GM12878 (cell line): Measurements from ENCODE around the gene N4BP2L2. TPM values are rescaled to one million over a fixed set of nuclear protein-coding genes. Genes with fewer than 3 reads are reported as not detected.

Source experiments
- ATAC-seq: fragments of 200-7000 bp; cut with Tn5 transposase; 3 replicates; pipeline ENCODE4 v1.9.1; 2020; ENCODE audit warnings: mild to moderate bottlenecking, moderate library complexity
- BruUV-seq: library from RNA; stranded (reverse); fragments of 400-500 nt; replicated peaks from 2 replicates; lab custom pipeline; 2021; lab: Mats Ljungman, UMichigan
- CTCF ChIA-PET: fragments of 300-600 bp; sonication (Branson Sonifier 250); formaldehyde crosslinking; extraction: SDS; loops from one replicate; lab custom pipeline; 2021; ENCODE audit warnings: inconsistent platforms; lab: Yijun Ruan, JAX
- POLR2A ChIA-PET: fragments of 350-600 bp; formaldehyde crosslinking; extraction: SDS; loops from one replicate; lab custom pipeline; 2021; ENCODE audit warnings: inconsistent platforms; lab: Charles Lee
- RAD21 ChIA-PET: fragments of 300-600 bp; sonication (Branson Sonifier 250); formaldehyde crosslinking; loops from one replicate; lab custom pipeline; 2023; ENCODE audit warnings: antibody characterized with exemption; ENCODE audit not compliant: unreplicated experiment; lab: Charles Lee
- SMC1A ChIA-PET: fragments of 300-600 bp; sonication (Branson Sonifier 250); formaldehyde crosslinking; loops from one replicate; lab custom pipeline; 2023; ENCODE audit not compliant: unreplicated experiment, uncharacterized antibody; lab: Charles Lee
- DNase-seq: peaks from one replicate; pipeline ENCODE4 v3.0.0-alpha.2; 2011; ENCODE audit warnings: low read depth, low spot score
- FAIRE-seq: peaks from 3 replicates; lab custom pipeline; 2011; peaks lifted over from hg19 to GRCh38; lab: Jason Lieb, UNC
- H2AFZ ChIP-seq: 2 replicates; pipeline ENCODE4 v1.6.0; 2011; ENCODE audit warnings: low read depth, low read length, control low read depth; ENCODE audit not compliant: control insufficient read depth
- H3K27ac ChIP-seq: 2 replicates; pipeline ENCODE4 v1.5.1; 2011; ENCODE audit warnings: control low read depth; ENCODE audit not compliant: control insufficient read depth, insufficient read depth
- H3K27me3 ChIP-seq, 2 experiments: replicated peaks in 1 of 2; 2 replicates each; pipeline versions ENCODE4 v1.6.0 to v1.6.1; 2011; ENCODE audit warnings: low read length in 1 of 2; ENCODE audit not compliant: control insufficient read depth in 2 of 2, insufficient read depth in 2 of 2
- H3K36me3 ChIP-seq, 2 experiments: 2 replicates each; pipeline ENCODE4 v1.5.1; 2011; ENCODE audit warnings: low read length in 1 of 2; ENCODE audit not compliant: control insufficient read depth in 2 of 2, insufficient read depth in 2 of 2
- H3K4me1 ChIP-seq: 2 replicates; pipeline ENCODE4 v1.6.1; 2011; ENCODE audit warnings: mild to moderate bottlenecking, low read length, moderate library complexity, mixed read lengths; ENCODE audit not compliant: control insufficient read depth, insufficient read depth
- H3K4me2 ChIP-seq: 2 replicates; pipeline ENCODE4 v1.6.0; 2011; ENCODE audit warnings: control low read depth; ENCODE audit not compliant: control insufficient read depth, insufficient read depth
- H3K4me3 ChIP-seq: fragments of 200-600 bp; sonication (generic); 2 replicates; pipeline ENCODE4 v1.5.1; 2016
- H3K79me2 ChIP-seq: 2 replicates; pipeline ENCODE4 v1.6.0; 2011; ENCODE audit warnings: low read length; ENCODE audit not compliant: control insufficient read depth, insufficient read depth
- H3K9ac ChIP-seq: 2 replicates; pipeline ENCODE4 v1.8.0; 2011; ENCODE audit warnings: low read length, control low read depth, mixed read lengths; ENCODE audit not compliant: control insufficient read depth, insufficient read depth
- H3K9me3 ChIP-seq: replicated peaks from 3 replicates; pipeline ENCODE4 v1.5.1; 2011; ENCODE audit warnings: mild to moderate bottlenecking, low read length; ENCODE audit not compliant: control insufficient read depth, insufficient read depth
- H4K20me1 ChIP-seq: 2 replicates; pipeline ENCODE4 v1.6.0; 2011; ENCODE audit not compliant: control insufficient read depth, insufficient read depth
- CBFB ChIP-seq: IDR thresholded peaks from 2 replicates; pipeline ENCODE4 v1.6.1; 2016; ENCODE audit warnings: antibody characterized with exemption, low read depth
- FOS ChIP-seq: IDR thresholded peaks from 3 replicates; pipeline ENCODE4 v1.6.1; 2011; ENCODE audit warnings: borderline replicate concordance; ENCODE audit not compliant: insufficient read length; ENCODE audit errors: extremely low read depth
- HCFC1 ChIP-seq: fragments of 150-350 bp; IDR thresholded peaks from 2 replicates; pipeline ENCODE4 v1.6.1; 2014; ENCODE audit warnings: low read length
- IRF5 ChIP-seq: fragments of 450-650 bp; IDR thresholded peaks from 2 replicates; pipeline ENCODE4 v1.6.1; 2017; ENCODE audit warnings: borderline replicate concordance
- KDM1A ChIP-seq: fragments of 200-600 bp; sonication (generic); IDR thresholded peaks from 2 replicates; pipeline ENCODE4 v1.6.1; 2016; ENCODE audit warnings: borderline replicate concordance
- RELB ChIP-seq: fragments of 450-650 bp; IDR thresholded peaks from 2 replicates; pipeline ENCODE4 v1.6.1; 2017; ENCODE audit warnings: low read depth, mild to moderate bottlenecking, moderate library complexity
- SIN3A ChIP-seq: IDR thresholded peaks from 2 replicates; pipeline ENCODE4 v1.6.1; 2012; ENCODE audit warnings: low read depth, low read length, improper control_type of control experiment
- SKIL ChIP-seq: fragments of 450-650 bp; IDR thresholded peaks from 2 replicates; pipeline ENCODE4 v1.6.1; 2017; ENCODE audit warnings: mild to moderate bottlenecking, low read depth, inconsistent platforms; ENCODE audit not compliant: poor library complexity, severe bottlenecking
- SMAD5 ChIP-seq: IDR thresholded peaks from 2 replicates; pipeline ENCODE4 v1.6.1; 2016; ENCODE audit warnings: antibody characterized with exemption, low read depth
- SP1 ChIP-seq: IDR thresholded peaks from one replicate; pipeline ENCODE4 v1.6.1; 2011; ENCODE audit warnings: low read depth, low read length
- SUPT20H ChIP-seq: IDR thresholded peaks from 2 replicates; pipeline ENCODE4 v1.6.1; 2011; ENCODE audit warnings: low read depth, mild to moderate bottlenecking, low read length, moderate library complexity, borderline replicate concordance; ENCODE audit not compliant: control insufficient read depth
- YBX1 ChIP-seq: fragments of 450-650 bp; IDR thresholded peaks from 2 replicates; pipeline ENCODE4 v1.6.1; 2016; ENCODE audit warnings: antibody characterized with exemption
- ZBTB40 ChIP-seq: fragments of 450-650 bp; IDR thresholded peaks from 2 replicates; pipeline ENCODE4 v1.6.1; 2016; ENCODE audit warnings: mild to moderate bottlenecking, moderate library complexity, borderline replicate concordance
- ZNF622 ChIP-seq: fragments of 450-650 bp; IDR thresholded peaks from 2 replicates; pipeline ENCODE4 v1.6.1; 2017; ENCODE audit warnings: mild to moderate bottlenecking, inconsistent platforms
- ZZZ3 ChIP-seq: IDR thresholded peaks from 2 replicates; pipeline ENCODE4 v1.6.1; 2011; ENCODE audit warnings: low read depth; ENCODE audit not compliant: control insufficient read depth, insufficient read length
- WGBS: methylation state at CpG from one replicate; pipeline ENCODE4 v1.1.6; 2016; ENCODE audit warnings: low lambda C conversion rate; ENCODE audit not compliant: insufficient replicate concordance, insufficient coverage; ENCODE audit errors: missing lambda C conversion rate; 5-methylcytosine and 5-hydroxymethylcytosine counted together
- in situ Hi-C: fragments of 300-500 bp; cut with MboI; formaldehyde crosslinking; loops from 9 replicates; pipeline ENCODE4 v1.14.3; 2018; ENCODE audit warnings: mixed read lengths
- intact Hi-C: fragments of 100-400 bp; cut with micrococcal nuclease; formaldehyde crosslinking; loops from one replicate; pipeline ENCODE4 v1.14.2; 2022; ENCODE audit not compliant: unreplicated experiment
- polyA plus RNA-seq, 11 experiments: library from polyadenylated mRNA; depleted of rRNA in 4 of 11; unstranded in 6 of 11; stranded (reverse) in 5 of 11; fragments of >200 nt; fragmentation: Nextera tagmentation in 4 of 11; fragmentation: Illumina TruSeq in 1 of 11; extraction: Ambion mirVana in 4 of 11; extraction: Trizol in 1 of 11; gene quantifications; 1 replicate in 1 of 11; 2 replicates in 10 of 11; pipeline versions ENCODE4 v1.2.1 to v1.2.3, GENCODE V29; 2011 to 2016; ENCODE audit warnings: inconsistent platforms in 2 of 11, missing spikeins in 2 of 11, low read depth in 1 of 11
- total RNA-seq, 4 experiments: library from RNA; depleted of rRNA in 3 of 4; stranded (reverse); fragments of >200 nt in 3 of 4; fragmentation: Illumina TruSeq in 1 of 4; extraction: Trizol in 1 of 4; gene quantifications; 2 replicates each; pipeline versions ENCODE4 v1.2.1 to v1.2.3, GENCODE V29; 2013 to 2021

N4BP2L2 gene
- total and polyA plus RNA-seq, 10 of the 15 experiments (the other 5 are each of a cell fraction or from before 2014, with no cell fraction given) = 41.7 to 87.1 (median 61.2) TPM

GRCh38 chr13:32476892-32477291, 61.7 kb downstream of the N4BP2L2 start:
- DNase-seq (no peak), FAIRE-seq (no peak), ATAC-seq (no peak)
- Histone ChIP-seq H3K36me3 (no peaks in the 10 kb centered on the region), H3K27ac (no peak overlapping the region), H2AFZ (no peak overlapping the region), H3K9me3 (no peaks in the 10 kb centered on the region), H4K20me1 (no peaks in the 10 kb centered on the region), H3K4me2 (no peak overlapping the region), H3K27me3 (no peaks in the 10 kb centered on the region), H3K9ac (no peak overlapping the region), H3K4me3 (no peak overlapping the region), H3K4me1 (peaks cover 6% of the 10 kb centered on the region; the same call in 1 of the 2 replicates), H3K79me2 (no peaks in the 10 kb centered on the region)
- BruUV-seq = no TSS peak
- RAD21 ChIA-PET = interaction anchor here (1.5 kb wide), 1 partner anchor 54 kb away, joined by 6 read pairs; no protein-coding TSS in a partner anchor
- POLR2A ChIA-PET = no interaction called here
- intact Hi-C loops (no loop called here), in situ Hi-C loops (no loop called here)
- WGBS = 96% methylated on average over 5 of the region's 5 CpGs
- SMC1A ChIA-PET = interaction anchor here (1.0 to 1.5 kb wide), 2 partner anchors 10 to 33 kb away, joined by 3 to 5 read pairs; no protein-coding TSS in a partner anchor
- CTCF ChIA-PET = interaction anchor here (0.9 to 1.3 kb wide), 2 partner anchors 29 to 104 kb away, joined by 3 to 5 read pairs; no protein-coding TSS in a partner anchor
- TF ChIP-seq SP1 = no peak
- no peak for TF ChIP-seq ZBTB40
- TF ChIP-seq IRF5 = no peak
- TF ChIP-seq KDM1A = no peak
- TF ChIP-seq SKIL = no peak
- no peak for TF ChIP-seq HCFC1
- no peak for TF ChIP-seq SIN3A
- no peak for TF ChIP-seq RELB
- TF ChIP-seq CBFB = no peak
- TF ChIP-seq SMAD5 = no peak
- TF ChIP-seq FOS = no peak
- no peak for TF ChIP-seq YBX1
- no peak for TF ChIP-seq ZNF622
- TF ChIP-seq SUPT20H = no peak
- TF ChIP-seq ZZZ3 = no peak
